Measurements from ENCODE around the gene ZFYVE28.

Gene ZFYVE28

GRCh38 chr4:2370597-2371320 lies 47.7 kb downstream of the ZFYVE28 start:
- H3K27ac ChIP-seq: no peak overlapping the region
- DNase-seq (ENCODE audit: low spot score): no peak
- H3K4me3 ChIP-seq: no peak overlapping the region
- no peak for TF ChIP-seq CTCF (IDR thresholded peaks at IDR 0.05)

GRCh38 chr4:2368746-2369437 lies 49.6 kb downstream of the ZFYVE28 start:
- Histone ChIP-seq H3K27ac (no peak overlapping the region), H3K4me3 (no peak overlapping the region)
- DNase-seq (ENCODE audit: low spot score): peak; percentile 54
- no peak for TF ChIP-seq CTCF (IDR thresholded peaks at IDR 0.05)

GRCh38 chr4:2367626-2368025 lies 50.8 kb downstream of the ZFYVE28 start:
- Histone ChIP-seq H3K27ac (no peak overlapping the region), H3K4me3 (no peak overlapping the region)
- no peak for TF ChIP-seq CTCF (IDR thresholded peaks at IDR 0.05)
- no peak for DNase-seq (ENCODE audit: low spot score)

GRCh38 chr4:2366252-2367192 lies 51.9 kb downstream of the ZFYVE28 start:
- peak; percentile 65 for DNase-seq (ENCODE audit: low spot score)
- no peak for TF ChIP-seq CTCF (IDR thresholded peaks at IDR 0.05)
- no peak overlapping the region for H3K4me3 ChIP-seq
- H3K27ac ChIP-seq: no peak overlapping the region

- Histone ChIP-seq H3K4me3 (no peak overlapping the region), H3K27ac (no peak overlapping the region)
- DNase-seq (ENCODE audit: low spot score): no peak
- TF ChIP-seq CTCF (IDR thresholded peaks at IDR 0.05): no peak
Observed at GRCh38 chr4:2365913-2366210, 52.6 kb downstream of the ZFYVE28 start.

- no peak for TF ChIP-seq CTCF (IDR thresholded peaks at IDR 0.05)
- Histone ChIP-seq H3K27ac (no peak overlapping the region), H3K4me3 (peak overlapping the region; percentile 76)
- peak; percentile 65 for DNase-seq (ENCODE audit: low spot score)
Observed at GRCh38 chr4:2365054-2365912, 53.2 kb downstream of the ZFYVE28 start.

Measured in coronary artery (tissue), 2 donors.